CD8-positive, alpha-beta memory T cell (primary cell): Measurements from ENCODE around the gene CILP2. TPM values are rescaled to one million over a fixed set of nuclear protein-coding genes. Genes with fewer than 3 reads are reported as not detected.

Source experiments
- CTCF ChIA-PET: fragments of 350-600 bp; sonication (Branson Sonifier 250); formaldehyde crosslinking; loops from one replicate; lab custom pipeline; 2021; ENCODE audit warnings: antibody characterized with exemption; lab: Charles Lee
- POLR2A ChIA-PET: fragments of 350-600 bp; sonication (Branson Sonifier 250); formaldehyde crosslinking; loops from one replicate; lab custom pipeline; 2021; ENCODE audit warnings: antibody characterized with exemption; lab: Charles Lee
- DNase-seq, 5 donors: peaks; one replicate each; pipeline versions ENCODE4 v3.0.0 to v3.0.0-alpha.2; 2020 to 2022; ENCODE audit warnings: mixed read lengths in 1 of 5
- H3K27ac ChIP-seq: one replicate; pipeline ENCODE4 v1.7.0; 2013; ENCODE audit warnings: low read depth, mild to moderate bottlenecking, low read length, moderate library complexity
- H3K27me3 ChIP-seq: 2 replicates; pipeline ENCODE4 v1.7.0; 2013; ENCODE audit warnings: low read length, mild to moderate bottlenecking; ENCODE audit not compliant: insufficient read depth, poor library complexity, severe bottlenecking
- H3K36me3 ChIP-seq: 2 replicates; pipeline ENCODE4 v1.7.0; 2013; ENCODE audit warnings: mild to moderate bottlenecking, low read length, moderate library complexity; ENCODE audit not compliant: insufficient read depth
- H3K4me1 ChIP-seq: 2 replicates; pipeline ENCODE4 v1.7.0; 2013; ENCODE audit warnings: mild to moderate bottlenecking, low read length, moderate library complexity; ENCODE audit not compliant: insufficient read depth
- H3K4me3 ChIP-seq: 2 replicates; pipeline ENCODE4 v1.7.0; 2013; ENCODE audit warnings: mild to moderate bottlenecking, low read length
- H3K9me3 ChIP-seq: 2 replicates; pipeline ENCODE4 v1.7.0; 2013; ENCODE audit warnings: mild to moderate bottlenecking, low read length
- H3K27ac Mint-ChIP-seq, 8 donors: one replicate each; pipeline ENCODE4 v1.8.0; 2020 to 2021; ENCODE audit warnings: mixed read lengths in 8 of 8, mild to moderate bottlenecking in 6 of 8, inconsistent platforms in 3 of 8, moderate library complexity in 3 of 8
- H3K27me3 Mint-ChIP-seq, 2 donors: one replicate each; pipeline ENCODE4 v1.8.0; 2020 to 2021; ENCODE audit warnings: mixed read lengths in 2 of 2, mild to moderate bottlenecking in 1 of 2, moderate library complexity in 1 of 2
- H3K36me3 Mint-ChIP-seq, 3 donors: one replicate each; pipeline ENCODE4 v1.8.0; 2020 to 2021; ENCODE audit warnings: mixed read lengths in 3 of 3, inconsistent platforms in 1 of 3, mild to moderate bottlenecking in 1 of 3
- H3K4me1 Mint-ChIP-seq, 3 donors: one replicate each; pipeline ENCODE4 v1.8.0; 2020 to 2021; ENCODE audit warnings: mixed read lengths in 3 of 3, inconsistent platforms in 1 of 3, mild to moderate bottlenecking in 1 of 3
- H3K4me3 Mint-ChIP-seq, 7 donors: one replicate each; pipeline ENCODE4 v1.8.0; 2020 to 2021; ENCODE audit warnings: mixed read lengths in 7 of 7, mild to moderate bottlenecking in 6 of 7, moderate library complexity in 4 of 7, inconsistent platforms in 2 of 7
- H3K9me3 Mint-ChIP-seq, 5 donors: one replicate each; pipeline ENCODE4 v1.8.0; 2020 to 2022; ENCODE audit warnings: mixed read lengths in 5 of 5, mild to moderate bottlenecking in 3 of 5, moderate library complexity in 2 of 5, inconsistent platforms in 1 of 5
- polyA plus RNA-seq: library from polyadenylated mRNA; unstranded; fragments of 300-500 nt; fragmentation: Illumina TruSeq; gene quantifications from one replicate; pipeline ENCODE4 v1.2.3, GENCODE V29; 2021
- total RNA-seq, 2 experiments: library from RNA; stranded (reverse); gene quantifications; one replicate each; pipeline ENCODE4 v1.2.3, GENCODE V29; 2021

CILP2 gene
- total and polyA plus RNA-seq, 3 experiments from 2014 or later = 0.07 to 0.33 (median 0.11) TPM

DNA sequence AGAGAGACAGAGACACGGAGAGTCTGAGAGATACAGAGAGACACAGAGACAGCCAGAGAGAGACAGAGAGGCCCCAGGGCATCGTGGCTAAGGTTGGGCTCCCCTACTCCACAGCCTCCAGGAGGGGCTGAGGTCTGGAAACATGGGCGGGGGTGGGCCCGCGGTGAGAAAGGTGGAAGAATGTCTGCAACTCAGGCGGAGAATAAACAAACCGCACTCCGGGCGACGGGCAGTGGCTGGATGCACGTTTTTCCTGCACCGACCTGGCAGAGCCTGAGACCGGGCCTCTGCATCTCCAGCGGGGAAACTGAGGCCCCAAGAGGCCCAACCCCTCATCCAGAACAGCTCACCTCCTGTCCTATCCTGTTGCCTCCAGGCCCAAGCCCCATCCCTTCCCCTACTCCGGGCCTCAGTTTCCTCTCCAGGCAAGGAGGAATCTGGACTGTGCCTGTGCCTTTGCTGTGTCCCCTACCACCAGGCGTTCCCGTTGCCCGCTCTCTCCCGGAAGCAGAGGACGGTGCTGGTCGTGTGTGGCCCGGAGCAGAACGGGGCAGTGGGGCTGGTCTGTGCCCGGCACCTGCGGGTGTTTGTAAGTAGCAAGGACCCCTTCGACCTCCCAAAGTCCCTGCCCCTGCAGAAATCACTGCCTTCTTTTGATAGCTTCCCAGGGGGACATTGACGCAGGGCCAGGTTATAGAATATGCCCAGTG is 3.4 kb upstream of the CILP2 start:
- H3K9me3 ChIP-seq = no peaks in the 10 kb centered on the region
- peak overlapping the region in 2 of 7 donors; percentile 23 to 58 for H3K4me3 Mint-ChIP-seq
- H3K4me1 ChIP-seq = peaks cover 16% of the 10 kb centered on the region
- no peak for DNase-seq
- H3K9me3 Mint-ChIP-seq = peaks cover 0 to 3% (median 0%) of the 10 kb centered on the region in 5 donors
- H3K27ac ChIP-seq = no peak overlapping the region
- ChIA-PET POLR2A (no interaction called here), CTCF (interaction anchor here (7.5 kb wide), 1 partner anchor 111 kb away, joined by 50 read pairs; the partner anchor contains the start of gene GMIP)
- H3K36me3 Mint-ChIP-seq = peaks cover 0 to 7% (median 3%) of the 10 kb centered on the region in 3 donors
- no peaks in the 10 kb centered on the region for H3K36me3 ChIP-seq
- peaks cover 3 to 4% of the 10 kb centered on the region in 2 donors for H3K27me3 Mint-ChIP-seq
- peak overlapping the region in 4 of 8 donors; percentile 9 to 86 (median 70) for H3K27ac Mint-ChIP-seq
- no peaks in the 10 kb centered on the region for H3K27me3 ChIP-seq
- no peak overlapping the region for H3K4me3 ChIP-seq
- peaks cover 13 to 32% (median 19%) of the 10 kb centered on the region in 3 donors for H3K4me1 Mint-ChIP-seq

DNA sequence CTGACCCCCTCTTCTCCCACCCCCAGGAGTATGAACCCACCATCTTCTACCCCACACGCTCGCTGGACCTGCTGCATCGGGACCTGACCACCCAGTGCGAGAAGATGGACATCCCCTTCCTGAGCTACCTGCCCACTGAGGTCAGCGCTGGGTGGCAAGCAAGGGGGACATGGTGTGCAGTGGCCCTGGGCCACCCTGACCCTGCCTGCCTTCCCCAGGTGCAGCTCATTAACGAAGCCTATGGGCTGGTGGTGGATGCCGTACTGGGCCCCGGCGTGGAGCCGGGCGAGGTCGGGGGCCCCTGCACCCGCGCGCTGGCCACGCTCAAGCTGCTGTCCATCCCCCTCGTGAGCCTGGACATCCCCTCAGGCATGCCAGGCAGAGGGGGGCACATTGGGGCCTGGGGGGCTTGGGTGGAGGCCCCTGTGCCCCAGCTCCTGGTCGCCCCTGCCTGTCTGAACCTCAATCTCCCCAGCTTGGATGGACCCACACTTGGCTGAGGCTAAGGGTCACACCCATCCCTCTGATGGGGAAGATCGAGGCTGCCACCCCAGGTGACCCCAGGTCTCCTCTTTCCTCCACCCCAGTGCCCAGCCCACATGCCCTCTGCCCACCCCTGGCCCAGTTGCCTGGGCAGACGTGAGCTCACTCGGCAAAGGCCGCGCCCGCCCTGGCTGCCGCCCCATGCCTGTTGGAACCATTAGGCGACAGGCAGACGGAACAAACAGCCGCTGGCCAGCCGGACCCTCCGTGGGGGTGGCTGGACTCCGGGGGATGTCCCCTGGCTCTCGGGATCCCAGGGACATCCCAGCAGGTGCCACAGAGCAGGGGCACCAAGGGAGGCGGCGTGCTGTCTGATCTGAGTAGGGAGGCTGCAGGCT is 2.5 kb upstream of the CILP2 start:
- Mint-ChIP-seq H3K4me1 (peaks cover 14 to 35% (median 20%) of the 10 kb centered on the region in 3 donors), H3K4me3 (no peak overlapping the region), H3K27me3 (peaks cover 3 to 4% of the 10 kb centered on the region in 2 donors), H3K27ac (peak overlapping the region in 1 of 8 donors; percentile 43), H3K9me3 (peaks cover 0 to 3% (median 0%) of the 10 kb centered on the region in 5 donors), H3K36me3 (peaks cover 0 to 5% (median 3%) of the 10 kb centered on the region in 3 donors)
- ChIA-PET POLR2A (no interaction called here), CTCF (interaction anchor here (7.5 kb wide), 1 partner anchor 110 kb away, joined by 50 read pairs; the partner anchor contains the start of gene GMIP)
- no peaks in the 10 kb centered on the region for H3K9me3 ChIP-seq
- no peaks in the 10 kb centered on the region for H3K36me3 ChIP-seq
- H3K4me3 ChIP-seq = no peak overlapping the region
- no peak for DNase-seq
- peaks cover 17% of the 10 kb centered on the region for H3K4me1 ChIP-seq
- H3K27me3 ChIP-seq = no peaks in the 10 kb centered on the region
- no peak overlapping the region for H3K27ac ChIP-seq

DNA sequence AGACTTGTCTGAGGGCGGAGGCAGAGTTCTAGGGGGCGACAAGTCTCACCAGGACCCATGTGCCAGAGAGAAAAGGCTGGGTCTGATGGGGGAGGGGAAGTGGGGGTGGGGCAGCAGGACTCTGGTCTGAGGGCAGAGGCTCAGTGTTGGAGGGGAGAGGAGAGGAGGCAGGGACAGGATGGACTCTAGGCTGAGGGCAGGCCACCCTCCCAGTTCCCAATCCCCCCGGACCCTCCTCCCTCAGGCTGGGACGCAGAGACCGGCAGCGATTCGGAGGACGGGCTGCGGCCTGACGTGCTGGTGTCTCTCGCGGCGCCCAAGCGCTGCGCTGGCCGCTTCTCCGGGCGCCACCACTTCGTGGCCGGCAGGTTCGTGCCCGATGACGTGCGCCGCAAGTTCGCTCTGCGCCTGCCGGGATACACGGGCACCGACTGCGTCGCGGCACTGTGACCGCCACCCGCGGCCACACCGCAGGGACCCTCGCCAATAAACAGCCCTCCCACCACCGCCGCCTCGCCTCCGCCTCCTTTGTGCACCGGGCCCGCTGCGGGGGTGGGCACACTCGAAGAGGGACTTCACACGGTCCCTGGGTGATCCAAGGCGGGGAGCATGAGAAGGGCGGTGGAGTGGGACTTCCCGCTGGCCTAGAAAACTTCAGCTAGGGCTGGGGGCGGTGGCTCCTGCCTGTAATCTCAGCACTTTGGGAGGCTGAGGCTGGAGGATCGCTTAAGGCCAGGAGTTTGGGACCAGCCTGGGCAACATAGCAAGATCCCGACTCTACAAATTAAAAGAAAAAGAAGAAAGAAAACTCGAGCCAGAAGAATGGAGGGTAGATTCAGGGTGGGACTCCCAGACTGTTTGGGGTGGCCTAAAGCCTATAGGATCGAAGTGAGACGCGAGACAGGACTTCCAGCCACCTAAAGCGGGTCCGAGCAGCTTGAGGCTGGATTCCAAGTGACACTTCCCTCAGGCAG is 703 bp upstream of the CILP2 start:
- ChIA-PET CTCF (no interaction called here), POLR2A (no interaction called here)
- Mint-ChIP-seq H3K27ac (peak overlapping the region in 7 of 8 donors; percentile 61 to 87 (median 72)), H3K27me3 (peaks cover 3 to 4% of the 10 kb centered on the region in 2 donors), H3K4me1 (peaks cover 20 to 48% (median 23%) of the 10 kb centered on the region in 3 donors), H3K36me3 (no peaks in the 10 kb centered on the region), H3K9me3 (peaks cover 0 to 3% (median 0%) of the 10 kb centered on the region in 5 donors), H3K4me3 (peak overlapping the region; percentile 64 to 88 (median 77))
- Histone ChIP-seq H3K9me3 (no peaks in the 10 kb centered on the region), H3K4me1 (peaks cover 28% of the 10 kb centered on the region), H3K27ac (no peak overlapping the region), H3K36me3 (no peaks in the 10 kb centered on the region), H3K27me3 (peaks cover 3% of the 10 kb centered on the region), H3K4me3 (no peak overlapping the region)
- DNase-seq = peak in 2 of 5 donors; percentile 30 to 60

DNA sequence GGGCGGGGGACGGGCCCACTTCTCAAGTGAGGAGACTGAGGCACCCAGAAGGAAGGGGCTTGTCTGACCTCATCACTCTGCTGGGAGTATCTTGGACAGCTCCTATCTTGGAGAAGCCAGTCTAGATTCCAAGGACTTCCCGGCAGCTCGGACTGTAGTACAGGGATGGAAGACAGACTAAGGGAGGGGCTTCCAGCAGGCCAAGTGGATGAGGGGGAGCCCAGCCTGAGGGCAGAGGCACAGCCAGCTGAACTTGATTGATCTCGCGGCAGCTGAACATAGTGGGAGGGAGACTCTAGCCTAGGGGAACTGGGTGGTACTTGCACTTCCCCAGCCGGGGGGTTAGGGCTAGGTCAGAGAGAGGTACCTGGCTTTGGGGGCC is 711 bp downstream of the CILP2 start:
- DNase-seq = no peak
- POLR2A ChIA-PET = no interaction called here
- Mint-ChIP-seq H3K9me3 (peaks cover 0 to 3% (median 0%) of the 10 kb centered on the region in 5 donors), H3K4me1 (peaks cover 18 to 42% (median 23%) of the 10 kb centered on the region in 3 donors), H3K27ac (peak overlapping the region in 5 of 8 donors; percentile 15 to 79 (median 47)), H3K36me3 (no peaks in the 10 kb centered on the region), H3K4me3 (peak overlapping the region; percentile 33 to 78 (median 55)), H3K27me3 (peaks cover 3 to 4% of the 10 kb centered on the region in 2 donors)
- no peaks in the 10 kb centered on the region for H3K9me3 ChIP-seq
- H3K4me3 ChIP-seq = no peak overlapping the region
- CTCF ChIA-PET = interaction anchor here (0.7 to 1.2 kb wide), 2 partner anchors 13 to 15 kb away, joined by 3 to 6 read pairs; no protein-coding TSS in a partner anchor
- H3K4me1 ChIP-seq = peaks cover 24% of the 10 kb centered on the region
- H3K27ac ChIP-seq = no peak overlapping the region
- peaks cover 3% of the 10 kb centered on the region for H3K27me3 ChIP-seq
- H3K36me3 ChIP-seq = no peaks in the 10 kb centered on the region

DNA sequence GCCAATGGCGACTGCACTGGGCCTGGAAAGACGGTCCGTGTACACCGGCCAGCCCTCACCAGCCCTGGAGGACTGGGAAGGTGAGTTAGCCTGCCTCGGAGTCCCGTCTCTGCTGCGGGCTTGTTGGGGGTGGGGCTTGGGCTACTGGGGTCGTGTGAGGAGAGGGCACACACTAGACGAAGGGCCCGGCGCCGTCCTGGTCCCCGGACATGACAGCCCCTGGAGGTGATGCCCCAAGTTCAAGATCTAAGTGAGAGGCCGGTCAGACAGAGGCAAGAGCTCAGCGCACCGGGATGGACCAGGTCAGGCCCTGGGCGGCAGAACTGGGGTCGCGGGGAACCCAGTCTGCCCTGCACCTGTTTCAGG is 1.6 kb downstream of the CILP2 start:
- CTCF ChIA-PET = interaction anchor here (1.0 to 1.2 kb wide), 2 partner anchors 14 to 104 kb away, joined by 3 to 6 read pairs; no protein-coding TSS in a partner anchor
- H3K27me3 ChIP-seq = peaks cover 3% of the 10 kb centered on the region
- Mint-ChIP-seq H3K4me1 (peaks cover 18 to 42% (median 23%) of the 10 kb centered on the region in 3 donors), H3K9me3 (peaks cover 0 to 3% (median 0%) of the 10 kb centered on the region in 5 donors), H3K36me3 (no peaks in the 10 kb centered on the region), H3K4me3 (peak overlapping the region in 4 of 7 donors; percentile 28 to 70 (median 62)), H3K27ac (no peak overlapping the region), H3K27me3 (peaks cover 3 to 4% of the 10 kb centered on the region in 2 donors)
- no peaks in the 10 kb centered on the region for H3K36me3 ChIP-seq
- H3K9me3 ChIP-seq = no peaks in the 10 kb centered on the region
- H3K4me3 ChIP-seq = no peak overlapping the region
- no peak overlapping the region for H3K27ac ChIP-seq
- POLR2A ChIA-PET = no interaction called here
- H3K4me1 ChIP-seq = peaks cover 24% of the 10 kb centered on the region
- DNase-seq = no peak

DNA sequence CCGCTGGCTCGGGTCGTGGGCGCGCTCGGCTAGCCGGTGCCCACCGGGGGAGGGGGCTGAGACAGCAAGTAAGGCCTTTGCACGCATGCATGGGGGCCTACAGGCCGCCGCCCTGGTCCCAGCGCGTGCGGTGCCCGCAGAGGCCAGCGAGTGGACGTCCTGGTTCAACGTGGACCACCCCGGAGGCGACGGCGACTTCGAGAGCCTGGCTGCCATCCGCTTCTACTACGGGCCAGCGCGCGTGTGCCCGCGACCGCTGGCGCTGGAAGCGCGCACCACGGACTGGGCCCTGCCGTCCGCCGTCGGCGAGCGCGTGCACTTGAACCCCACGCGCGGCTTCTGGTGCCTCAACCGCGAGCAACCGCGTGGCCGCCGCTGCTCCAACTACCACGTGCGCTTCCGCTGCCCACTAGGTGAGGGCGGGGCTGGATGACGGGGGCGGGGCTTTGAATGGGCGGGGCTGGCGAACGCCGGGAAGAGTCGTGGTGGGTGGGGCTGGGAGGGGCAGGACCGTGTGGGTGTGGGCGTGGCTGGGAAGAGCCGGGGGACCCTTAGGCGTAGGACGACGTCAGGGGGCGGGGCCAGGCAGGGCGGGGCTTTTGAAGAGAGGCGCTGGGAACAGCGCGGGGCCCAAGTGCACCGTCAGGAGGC is 2.1 kb downstream of the CILP2 start:
- H3K36me3 Mint-ChIP-seq = no peaks in the 10 kb centered on the region
- Histone ChIP-seq H3K36me3 (no peaks in the 10 kb centered on the region), H3K27ac (no peak overlapping the region), H3K9me3 (no peaks in the 10 kb centered on the region), H3K4me1 (peaks cover 24% of the 10 kb centered on the region), H3K27me3 (peaks cover 3% of the 10 kb centered on the region), H3K4me3 (peak overlapping the region; percentile 50)
- H3K9me3 Mint-ChIP-seq = peaks cover 0 to 3% (median 0%) of the 10 kb centered on the region in 5 donors
- peaks cover 3 to 4% of the 10 kb centered on the region in 2 donors for H3K27me3 Mint-ChIP-seq
- H3K27ac Mint-ChIP-seq = peak overlapping the region in 2 of 8 donors; percentile 54 to 86
- peak; percentile 36 to 74 (median 51) for DNase-seq
- ChIA-PET CTCF (interaction anchor here (1.0 to 1.3 kb wide), 2 partner anchors 8 to 104 kb away, joined by 3 to 4 read pairs; no protein-coding TSS in a partner anchor), POLR2A (no interaction called here)
- H3K4me3 Mint-ChIP-seq = peak overlapping the region; percentile 50 to 90 (median 77)
- H3K4me1 Mint-ChIP-seq = peaks cover 18 to 42% (median 23%) of the 10 kb centered on the region in 3 donors
